Vagina (tissue), 2 donors: ENCODE data around the gene GPANK1. TPM values are rescaled to one million over a fixed set of nuclear protein-coding genes. Genes with fewer than 3 reads are reported as not detected.

Experiments
- DNase-seq, 2 donors: peaks; one replicate each; pipeline ENCODE4 v3.0.0-alpha.2; 2017; ENCODE audit errors: extremely low spot score in 2 of 2
- H3K27ac ChIP-seq: fragments of 200-600 bp; sonication (generic); one replicate; pipeline ENCODE4 v1.5.1; 2019
- H3K27me3 ChIP-seq: fragments of 200-600 bp; sonication (generic); one replicate; pipeline ENCODE4 v1.5.1; 2019
- H3K36me3 ChIP-seq, 2 donors: fragments of 200-600 bp; sonication (generic); one replicate each; pipeline ENCODE4 v1.5.1; 2017 to 2019
- H3K4me1 ChIP-seq: fragments of 200-600 bp; sonication (generic); one replicate; pipeline ENCODE4 v1.5.1; 2019
- H3K4me3 ChIP-seq, 2 donors: fragments of 200-600 bp; sonication (generic); 1 replicate in 1 of 2; 2 replicates in 1 of 2; pipeline ENCODE4 v1.5.1; 2016 to 2019
- H3K9me3 ChIP-seq: fragments of 200-600 bp; sonication (generic); one replicate; pipeline ENCODE4 v1.5.1; 2019
- CTCF ChIP-seq, 3 experiments: fragments of 450-650 bp in 2 of 3; fragments of 200-600 bp in 1 of 3; sonication (generic) in 1 of 3; IDR thresholded peaks; one replicate each; pipeline ENCODE4 v1.5.1; 2017 to 2019; ENCODE audit warnings: antibody characterized with exemption in 3 of 3, mild to moderate bottlenecking in 2 of 3, moderate library complexity in 2 of 3
- POLR2A ChIP-seq, 2 donors: fragments of 450-650 bp; IDR thresholded peaks; one replicate each; pipeline ENCODE4 v1.6.1; 2017; ENCODE audit warnings: antibody characterized with exemption in 2 of 2, mild to moderate bottlenecking in 2 of 2, moderate library complexity in 2 of 2
- POLR2AphosphoS5 ChIP-seq, 2 donors: sonication (generic); formaldehyde crosslinking; IDR thresholded peaks; one replicate each; pipeline ENCODE4 v1.9.0; 2017; ENCODE audit warnings: antibody characterized with exemption in 2 of 2, mild to moderate bottlenecking in 2 of 2, low read depth in 1 of 2; ENCODE audit not compliant: insufficient read depth in 1 of 2
- intact Hi-C: fragments of 100-400 bp; cut with DNase I; formaldehyde crosslinking; loops from one replicate; pipeline ENCODE4 v1.15.1; 2023
- total RNA-seq: library from RNA; depleted of rRNA; stranded (reverse); fragments of >200 nt; gene quantifications from one replicate; pipeline ENCODE4 v1.2.3, GENCODE V29; 2016

The GPANK1 gene
- total RNA-seq: 16.9 TPM

- Histone ChIP-seq H3K36me3 (peaks cover 0 to 40% of the 10 kb centered on the region in 2 donors), H3K27ac (peak within 1 kb of the TSS; percentile 95), H3K4me1 (peaks cover 63% of the 10 kb centered on the region), H3K4me3 (peak within 1 kb of the TSS; percentile 79 to 95), H3K9me3 (no peaks in the 10 kb centered on the region), H3K27me3 (no peaks in the 10 kb centered on the region)
- intact Hi-C loops: no loop called here
- peak in 1 of 2 donors; percentile 98 for TF ChIP-seq POLR2AphosphoS5 (IDR thresholded peaks at IDR 0.05; ENCODE audit: insufficient read depth in 1 of 2, low read depth in 1 of 2)
- TF ChIP-seq CTCF (IDR thresholded peaks at IDR 0.05): no peak
- TF ChIP-seq POLR2A (IDR thresholded peaks at IDR 0.05): peak in 1 of 2 donors; percentile 60
- peak in 1 of 2 donors; percentile 96 for DNase-seq
Observed at GRCh38 chr6:31664790-31665500, at the start of gene GPANK1. Gene GPANK1, minus strand, starts transcription at chr6:31664997. Its CDS starts 519 bp downstream, at chr6:31664478.

- intact Hi-C loops: no loop called here
- peak overlapping the region; percentile 22 for H3K27ac ChIP-seq
- peaks cover 21% of the 10 kb centered on the region for H3K4me1 ChIP-seq
Observed at GRCh38 chr6:31713991-31714684, 49.3 kb upstream of the GPANK1 start.

GRCh38 chr6:31713465-31713864, 48.7 kb upstream of the GPANK1 start:
- H3K27ac ChIP-seq: no peak overlapping the region

More at GRCh38 chr6:31713991-31714684, 49.3 kb upstream of the GPANK1 start:
- no peak overlapping the region for H3K4me3 ChIP-seq
- DNase-seq: no peak
- no peaks in the 10 kb centered on the region for H3K36me3 ChIP-seq
- no peaks in the 10 kb centered on the region for H3K27me3 ChIP-seq
- no peaks in the 10 kb centered on the region for H3K9me3 ChIP-seq
- TF ChIP-seq CTCF (IDR thresholded peaks at IDR 0.05) (no peak), POLR2AphosphoS5 (IDR thresholded peaks at IDR 0.05; ENCODE audit: insufficient read depth in 1 of 2, low read depth in 1 of 2) (no peak), POLR2A (IDR thresholded peaks at IDR 0.05) (no peak)

GRCh38 chr6:31712296-31712695, 47.5 kb upstream of the GPANK1 start:
- TF ChIP-seq POLR2A (IDR thresholded peaks at IDR 0.05): no peak
- no peak for TF ChIP-seq CTCF (IDR thresholded peaks at IDR 0.05)
- Histone ChIP-seq H3K36me3 (no peaks in the 10 kb centered on the region), H3K27me3 (no peaks in the 10 kb centered on the region), H3K4me3 (no peak overlapping the region), H3K9me3 (no peaks in the 10 kb centered on the region), H3K27ac (no peak overlapping the region), H3K4me1 (peaks cover 14% of the 10 kb centered on the region)
- DNase-seq: no peak
- intact Hi-C loops: no loop called here

More at GRCh38 chr6:31713465-31713864, 48.7 kb upstream of the GPANK1 start:
- intact Hi-C loops: no loop called here
- no peaks in the 10 kb centered on the region for H3K36me3 ChIP-seq
- no peak for TF ChIP-seq POLR2AphosphoS5 (IDR thresholded peaks at IDR 0.05; ENCODE audit: insufficient read depth in 1 of 2, low read depth in 1 of 2)
- TF ChIP-seq CTCF (IDR thresholded peaks at IDR 0.05): no peak
- no peak for TF ChIP-seq POLR2A (IDR thresholded peaks at IDR 0.05)
- no peaks in the 10 kb centered on the region for H3K27me3 ChIP-seq
- H3K4me1 ChIP-seq: peaks cover 14% of the 10 kb centered on the region
- no peak overlapping the region for H3K4me3 ChIP-seq
- no peaks in the 10 kb centered on the region for H3K9me3 ChIP-seq
- DNase-seq: no peak

- no peak for DNase-seq
- intact Hi-C loops: no loop called here
- Histone ChIP-seq H3K9me3 (no peaks in the 10 kb centered on the region), H3K4me1 (peaks cover 14% of the 10 kb centered on the region), H3K36me3 (no peaks in the 10 kb centered on the region), H3K27me3 (no peaks in the 10 kb centered on the region), H3K27ac (no peak overlapping the region), H3K4me3 (no peak overlapping the region)
- TF ChIP-seq POLR2AphosphoS5 (IDR thresholded peaks at IDR 0.05; ENCODE audit: insufficient read depth in 1 of 2, low read depth in 1 of 2) (peak in 1 of 2 donors; percentile 25), POLR2A (IDR thresholded peaks at IDR 0.05) (no peak)
Observed at GRCh38 chr6:31711233-31711632, 46.4 kb upstream of the GPANK1 start.
